ENCODE data around the gene INTS13. TPM values are rescaled to one million over a fixed set of nuclear protein-coding genes. Genes with fewer than 3 reads are reported as not detected.
"Not testable (repeated sequence)": the region's sequence is repeated elsewhere in the genome, so short reads cannot be mapped to it uniquely, and the experiment has no call there.

Gene INTS13
- total and polyA plus RNA-seq, 2 of the 8 experiments (the other 6 are each of a cell fraction or from before 2014, with no cell fraction given) = 20.5 to 58.2 TPM

- POLR2A ChIA-PET (ENCODE audit: partially characterized antibody) = interaction anchor here (0.7 kb wide), 2 partner anchors 10 to 637 kb away, joined by 3 read pairs; no protein-coding TSS in a partner anchor
- H3K27me3 ChIP-seq (replicated peaks in 1 of 4; ENCODE audit: control insufficient read depth in 3 of 4, extremely low read depth in 1 of 4, insufficient read depth in 3 of 4, low read length in 3 of 4); H2BK5ac ChIP-seq (ENCODE audit: low read depth, low read length); H2BK12ac ChIP-seq (ENCODE audit: low read depth, low read length); H4K8ac ChIP-seq (ENCODE audit: extremely low read depth, insufficient read depth, low read length); H3K56ac ChIP-seq (replicated peaks; ENCODE audit: insufficient read length, low read depth, low read length); H2AFZ ChIP-seq (ENCODE audit: low read length); H3K23me2 ChIP-seq (ENCODE audit: low read depth, low read length); H3K4me1 ChIP-seq (replicated peaks in 1 of 4; ENCODE audit: control insufficient read depth in 3 of 4, insufficient read depth in 4 of 4, low read length in 3 of 4); H3K4me3 ChIP-seq (ENCODE audit: extremely low read depth in 1 of 4, insufficient read depth in 2 of 4, low read depth in 3 of 4, low read length in 4 of 4); H3K9ac ChIP-seq (replicated peaks in 1 of 4; ENCODE audit: extremely low read depth in 1 of 4, low read depth in 3 of 4, low read length in 3 of 4); H2BK15ac ChIP-seq (ENCODE audit: low read length); H3K9me3 ChIP-seq (ENCODE audit: insufficient read depth in 2 of 2, low read depth in 1 of 2, low read length in 1 of 2); H4K5ac ChIP-seq (ENCODE audit: insufficient read length, low read depth, low read length); H4K91ac ChIP-seq (replicated peaks; ENCODE audit: insufficient read length, low read length); H3K79me2 ChIP-seq (ENCODE audit: control insufficient read depth in 1 of 2, insufficient read depth in 2 of 2, low read length in 2 of 2); H2BK120ac ChIP-seq (replicated peaks; ENCODE audit: low read depth, low read length); H3K18ac ChIP-seq (ENCODE audit: extremely low read depth, low read length); H3K23ac ChIP-seq (ENCODE audit: insufficient read length); H3K79me1 ChIP-seq (ENCODE audit: low read depth, low read length); H3K4ac ChIP-seq (replicated peaks; ENCODE audit: insufficient read length, low read depth, low read length); H3K36me3 ChIP-seq (ENCODE audit: control insufficient read depth in 2 of 4, insufficient read depth in 4 of 4, low read length in 3 of 4); H3K27ac ChIP-seq (ENCODE audit: low read depth, low read length); H3K14ac ChIP-seq (ENCODE audit: insufficient read length); H3K4me2 ChIP-seq (ENCODE audit: insufficient read depth in 1 of 2, low read depth in 2 of 2, low read length in 2 of 2); H2BK20ac ChIP-seq (ENCODE audit: low read length); DNase-seq (ENCODE audit: low read depth in 1 of 2, low spot score in 2 of 2); H2AK5ac ChIP-seq (ENCODE audit: low read depth, low read length); FAIRE-seq; H4K20me1 ChIP-seq (replicated peaks in 1 of 2; ENCODE audit: control insufficient read depth in 1 of 2, insufficient read depth in 2 of 2, low read length in 2 of 2): not testable (repeated sequence)
- WGBS, 2 experiments (ENCODE audit: extremely low coverage in 1 of 2, insufficient coverage in 1 of 2, insufficient read length in 1 of 2, insufficient replicate concordance in 2 of 2, low coverage in 1 of 2, low lambda C conversion rate in 2 of 2, missing lambda C conversion rate in 1 of 2) = 98% methylated on average over 3 of the region's 3 CpGs; no CpG with 5 or more reads in 1 of the 2 experiments
- CTCF ChIA-PET (ENCODE audit: partially characterized antibody) = interaction anchor here (0.7 to 10.2 kb wide), 17 partner anchors 8 to 431 kb away, joined by 3 to 96 read pairs (median 3); no protein-coding TSS in a partner anchor
Measured at GRCh38 chr12:26862787-26863186, 75.0 kb downstream of the INTS13 start.
